HepG2 (cell line): ENCODE measurements around the gene SZRD1. TPM values are rescaled to one million over a fixed set of nuclear protein-coding genes. Genes with fewer than 3 reads are reported as not detected.

Source experiments
- AGO2 ChIP-seq: fragments of 200-400 bp; formaldehyde crosslinking; optimal IDR thresholded peaks from 2 replicates; pipeline ENCODE3; 2017; ENCODE audit warnings: mild to moderate bottlenecking, low read depth, low read length, moderate library complexity
- CENPX ChIP-seq: sonication (generic); formaldehyde crosslinking; IDR thresholded peaks from 2 replicates; pipeline ENCODE4 v1.9.0; 2021; ENCODE audit warnings: mild to moderate bottlenecking, missing genetic modification reagents, moderate library complexity
- FOXK1 ChIP-seq: sonication (generic); formaldehyde crosslinking; IDR thresholded peaks from 2 replicates; pipeline ENCODE4 v1.4.0; 2020; ENCODE audit warnings: low read depth, missing genetic modification reagents, borderline replicate concordance
- GLI4 ChIP-seq: sonication (generic); formaldehyde crosslinking; IDR thresholded peaks from 2 replicates; pipeline ENCODE4 v1.5.1; 2020; ENCODE audit warnings: missing genetic modification reagents, mild to moderate bottlenecking, moderate library complexity, borderline replicate concordance
- IRF2 ChIP-seq: IDR thresholded peaks from 2 replicates; pipeline ENCODE4 v1.6.1; 2018; ENCODE audit warnings: missing genetic modification reagents, missing compliant biosample characterization
- NKX3-1 ChIP-seq: sonication (generic); formaldehyde crosslinking; IDR thresholded peaks from 2 replicates; pipeline ENCODE4 v1.5.0; 2020; ENCODE audit warnings: missing genetic modification reagents
- NR2F2 ChIP-seq: IDR thresholded peaks from 2 replicates; pipeline ENCODE4 v1.6.1; 2012; ENCODE audit warnings: low read depth, inconsistent platforms, borderline replicate concordance
- PAXIP1 ChIP-seq: sonication (generic); formaldehyde crosslinking; conservative IDR thresholded peaks from 2 replicates; pipeline ENCODE4 v1.4.0; 2020; ENCODE audit warnings: mild to moderate bottlenecking, missing genetic modification reagents, moderate library complexity
- PCBP2 ChIP-seq: fragments of 200-400 bp; formaldehyde crosslinking; optimal IDR thresholded peaks from 2 replicates; pipeline ENCODE3; 2018; ENCODE audit warnings: low read length, low read depth; ENCODE audit not compliant: poor library complexity, severe bottlenecking
- PRDM4 ChIP-seq: sonication (generic); formaldehyde crosslinking; IDR thresholded peaks from 2 replicates; pipeline ENCODE4 v1.9.0; 2021; ENCODE audit warnings: missing genetic modification reagents, borderline replicate concordance
- REL ChIP-seq: sonication (generic); formaldehyde crosslinking; conservative IDR thresholded peaks from 2 replicates; pipeline ENCODE4 v1.8.0; 2022; ENCODE audit warnings: mild to moderate bottlenecking, missing genetic modification reagents, moderate library complexity
- RORA ChIP-seq: sonication (generic); formaldehyde crosslinking; IDR thresholded peaks from 2 replicates; pipeline ENCODE4 v1.5.0; 2020; ENCODE audit warnings: mild to moderate bottlenecking, missing genetic modification reagents, moderate library complexity
- SOX5 ChIP-seq: IDR thresholded peaks from 2 replicates; pipeline ENCODE4 v1.6.1; 2016; ENCODE audit warnings: borderline replicate concordance
- ZBTB10 ChIP-seq: sonication (generic); formaldehyde crosslinking; IDR thresholded peaks from 2 replicates; pipeline ENCODE4 v1.4.0; 2020; ENCODE audit warnings: missing genetic modification reagents, borderline replicate concordance
- ZNF10 ChIP-seq: sonication (generic); formaldehyde crosslinking; IDR thresholded peaks from 2 replicates; pipeline ENCODE4 v1.4.0; 2020; ENCODE audit warnings: mild to moderate bottlenecking, low read depth, missing genetic modification reagents, borderline replicate concordance
- ZNF317 ChIP-seq: sonication (generic); formaldehyde crosslinking; IDR thresholded peaks from 2 replicates; pipeline ENCODE4 v1.5.0; 2020; ENCODE audit warnings: mild to moderate bottlenecking, missing genetic modification reagents
- ZNF460 ChIP-seq: sonication (generic); formaldehyde crosslinking; IDR thresholded peaks from 2 replicates; pipeline ENCODE4 v1.5.1; 2020; ENCODE audit warnings: missing genetic modification reagents, mild to moderate bottlenecking, borderline replicate concordance
- ZNF562 ChIP-seq: sonication (generic); formaldehyde crosslinking; IDR thresholded peaks from 2 replicates; pipeline ENCODE4 v1.8.0; 2022; ENCODE audit warnings: missing genetic modification reagents, borderline replicate concordance
- ZNF850 ChIP-seq: sonication (generic); formaldehyde crosslinking; conservative IDR thresholded peaks from 2 replicates; pipeline ENCODE4 v1.9.0; 2021; ENCODE audit warnings: mild to moderate bottlenecking, missing genetic modification reagents
- ZSCAN5A ChIP-seq: sonication (generic); formaldehyde crosslinking; IDR thresholded peaks from 2 replicates; pipeline ENCODE4 v1.8.0; 2022; ENCODE audit warnings: mild to moderate bottlenecking, missing genetic modification reagents, borderline replicate concordance
- polyA plus RNA-seq, 8 experiments: library from polyadenylated mRNA; depleted of rRNA in 3 of 8; stranded (reverse) in 7 of 8; unstranded in 1 of 8; fragments of >200 nt; fragmentation: Illumina TruSeq in 4 of 8; extraction: Trizol in 4 of 8; gene quantifications; 2 replicates each; pipeline versions ENCODE4 v1.2.1 to v1.2.3, GENCODE V29; 2011 to 2016; ENCODE audit warnings: low read depth in 4 of 8, missing spikeins in 1 of 8, mixed read lengths in 1 of 8; ENCODE audit not compliant: insufficient read depth in 1 of 8
- total RNA-seq, 5 experiments: library from RNA; depleted of rRNA; stranded (reverse); fragments of >200 nt; fragmentation: Illumina TruSeq; extraction: Trizol; gene quantifications; 2 replicates each; pipeline ENCODE4 v1.2.3, GENCODE V29; 2016; ENCODE audit warnings: low read depth in 1 of 5

SZRD1 gene
- total and polyA plus RNA-seq, 2 of the 13 experiments (the other 11 are each of a cell fraction or from before 2014, with no cell fraction given), result 28.5 to 41.4 TPM

GRCh38 chr1:16366722-16367257 lies at the start of gene SZRD1 (continued):
- TF ChIP-seq ZNF10, result no peak
- TF ChIP-seq ZNF562 (CRISPR knock-in tag), result no peak
- no peak for TF ChIP-seq NR2F2
- TF ChIP-seq PAXIP1 (CRISPR knock-in tag), result peak; percentile 48; the same call in 1 of the 2 replicates
- TF ChIP-seq RORA (CRISPR knock-in tag), result no peak
- TF ChIP-seq ZNF317, result no peak
- TF ChIP-seq ZBTB10, result no peak
- TF ChIP-seq ZNF460 (CRISPR knock-in tag), result no peak
- peak; percentile 87 for TF ChIP-seq FOXK1 (CRISPR knock-in tag)
- peak; percentile 86 for TF ChIP-seq IRF2 (CRISPR knock-in tag)
- TF ChIP-seq ZNF850, result no peak
- TF ChIP-seq GLI4 (CRISPR knock-in tag), result no peak
- TF ChIP-seq AGO2, result no peak
- TF ChIP-seq NKX3-1 (CRISPR knock-in tag), result no peak
- TF ChIP-seq PRDM4, result no peak
- TF ChIP-seq SOX5, result peak; percentile 52; the same call in 1 of the 2 replicates
- no peak for TF ChIP-seq CENPX (CRISPR knock-in tag)
- TF ChIP-seq ZSCAN5A (CRISPR knock-in tag), result no peak
- no peak for TF ChIP-seq PCBP2
- no peak for TF ChIP-seq REL (CRISPR knock-in tag)
